ENCODE measurements around the gene SAMD11. TPM values are rescaled to one million over a fixed set of nuclear protein-coding genes. Genes with fewer than 3 reads are reported as not detected.

SAMD11 gene
- total and polyA plus RNA-seq, 2 of the 13 experiments (the other 11 are each of a cell fraction or from before 2014, with no cell fraction given) = 0.11 TPM; not detected in 1

GRCh38 chr1:912740-913301 lies 10.9 kb upstream of the SAMD11 start (continued):
- TF ChIP-seq, protein P1, sequence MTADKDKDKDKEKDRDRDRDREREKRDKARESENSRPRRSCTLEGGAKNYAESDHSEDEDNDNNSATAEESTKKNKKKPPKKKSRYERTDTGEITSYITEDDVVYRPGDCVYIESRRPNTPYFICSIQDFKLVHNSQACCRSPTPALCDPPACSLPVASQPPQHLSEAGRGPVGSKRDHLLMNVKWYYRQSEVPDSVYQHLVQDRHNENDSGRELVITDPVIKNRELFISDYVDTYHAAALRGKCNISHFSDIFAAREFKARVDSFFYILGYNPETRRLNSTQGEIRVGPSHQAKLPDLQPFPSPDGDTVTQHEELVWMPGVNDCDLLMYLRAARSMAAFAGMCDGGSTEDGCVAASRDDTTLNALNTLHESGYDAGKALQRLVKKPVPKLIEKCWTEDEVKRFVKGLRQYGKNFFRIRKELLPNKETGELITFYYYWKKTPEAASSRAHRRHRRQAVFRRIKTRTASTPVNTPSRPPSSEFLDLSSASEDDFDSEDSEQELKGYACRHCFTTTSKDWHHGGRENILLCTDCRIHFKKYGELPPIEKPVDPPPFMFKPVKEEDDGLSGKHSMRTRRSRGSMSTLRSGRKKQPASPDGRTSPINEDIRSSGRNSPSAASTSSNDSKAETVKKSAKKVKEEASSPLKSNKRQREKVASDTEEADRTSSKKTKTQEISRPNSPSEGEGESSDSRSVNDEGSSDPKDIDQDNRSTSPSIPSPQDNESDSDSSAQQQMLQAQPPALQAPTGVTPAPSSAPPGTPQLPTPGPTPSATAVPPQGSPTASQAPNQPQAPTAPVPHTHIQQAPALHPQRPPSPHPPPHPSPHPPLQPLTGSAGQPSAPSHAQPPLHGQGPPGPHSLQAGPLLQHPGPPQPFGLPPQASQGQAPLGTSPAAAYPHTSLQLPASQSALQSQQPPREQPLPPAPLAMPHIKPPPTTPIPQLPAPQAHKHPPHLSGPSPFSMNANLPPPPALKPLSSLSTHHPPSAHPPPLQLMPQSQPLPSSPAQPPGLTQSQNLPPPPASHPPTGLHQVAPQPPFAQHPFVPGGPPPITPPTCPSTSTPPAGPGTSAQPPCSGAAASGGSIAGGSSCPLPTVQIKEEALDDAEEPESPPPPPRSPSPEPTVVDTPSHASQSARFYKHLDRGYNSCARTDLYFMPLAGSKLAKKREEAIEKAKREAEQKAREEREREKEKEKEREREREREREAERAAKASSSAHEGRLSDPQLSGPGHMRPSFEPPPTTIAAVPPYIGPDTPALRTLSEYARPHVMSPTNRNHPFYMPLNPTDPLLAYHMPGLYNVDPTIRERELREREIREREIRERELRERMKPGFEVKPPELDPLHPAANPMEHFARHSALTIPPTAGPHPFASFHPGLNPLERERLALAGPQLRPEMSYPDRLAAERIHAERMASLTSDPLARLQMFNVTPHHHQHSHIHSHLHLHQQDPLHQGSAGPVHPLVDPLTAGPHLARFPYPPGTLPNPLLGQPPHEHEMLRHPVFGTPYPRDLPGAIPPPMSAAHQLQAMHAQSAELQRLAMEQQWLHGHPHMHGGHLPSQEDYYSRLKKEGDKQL (CRISPR knock-in tag; IDR thresholded peaks at IDR 0.05; ENCODE audit: low read depth) = no peak
- TF ChIP-seq, protein P2, sequence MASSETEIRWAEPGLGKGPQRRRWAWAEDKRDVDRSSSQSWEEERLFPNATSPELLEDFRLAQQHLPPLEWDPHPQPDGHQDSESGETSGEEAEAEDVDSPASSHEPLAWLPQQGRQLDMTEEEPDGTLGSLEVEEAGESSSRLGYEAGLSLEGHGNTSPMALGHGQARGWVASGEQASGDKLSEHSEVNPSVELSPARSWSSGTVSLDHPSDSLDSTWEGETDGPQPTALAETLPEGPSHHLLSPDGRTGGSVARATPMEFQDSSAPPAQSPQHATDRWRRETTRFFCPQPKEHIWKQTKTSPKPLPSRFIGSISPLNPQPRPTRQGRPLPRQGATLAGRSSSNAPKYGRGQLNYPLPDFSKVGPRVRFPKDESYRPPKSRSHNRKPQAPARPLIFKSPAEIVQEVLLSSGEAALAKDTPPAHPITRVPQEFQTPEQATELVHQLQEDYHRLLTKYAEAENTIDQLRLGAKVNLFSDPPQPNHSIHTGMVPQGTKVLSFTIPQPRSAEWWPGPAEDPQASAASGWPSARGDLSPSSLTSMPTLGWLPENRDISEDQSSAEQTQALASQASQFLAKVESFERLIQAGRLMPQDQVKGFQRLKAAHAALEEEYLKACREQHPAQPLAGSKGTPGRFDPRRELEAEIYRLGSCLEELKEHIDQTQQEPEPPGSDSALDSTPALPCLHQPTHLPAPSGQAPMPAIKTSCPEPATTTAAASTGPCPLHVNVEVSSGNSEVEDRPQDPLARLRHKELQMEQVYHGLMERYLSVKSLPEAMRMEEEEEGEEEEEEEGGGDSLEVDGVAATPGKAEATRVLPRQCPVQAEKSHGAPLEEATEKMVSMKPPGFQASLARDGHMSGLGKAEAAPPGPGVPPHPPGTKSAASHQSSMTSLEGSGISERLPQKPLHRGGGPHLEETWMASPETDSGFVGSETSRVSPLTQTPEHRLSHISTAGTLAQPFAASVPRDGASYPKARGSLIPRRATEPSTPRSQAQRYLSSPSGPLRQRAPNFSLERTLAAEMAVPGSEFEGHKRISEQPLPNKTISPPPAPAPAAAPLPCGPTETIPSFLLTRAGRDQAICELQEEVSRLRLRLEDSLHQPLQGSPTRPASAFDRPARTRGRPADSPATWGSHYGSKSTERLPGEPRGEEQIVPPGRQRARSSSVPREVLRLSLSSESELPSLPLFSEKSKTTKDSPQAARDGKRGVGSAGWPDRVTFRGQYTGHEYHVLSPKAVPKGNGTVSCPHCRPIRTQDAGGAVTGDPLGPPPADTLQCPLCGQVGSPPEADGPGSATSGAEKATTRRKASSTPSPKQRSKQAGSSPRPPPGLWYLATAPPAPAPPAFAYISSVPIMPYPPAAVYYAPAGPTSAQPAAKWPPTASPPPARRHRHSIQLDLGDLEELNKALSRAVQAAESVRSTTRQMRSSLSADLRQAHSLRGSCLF (CRISPR knock-in tag; IDR thresholded peaks at IDR 0.05; ENCODE audit: borderline replicate concordance) = no peak
- peak; percentile 43 for TF ChIP-seq HNRNPLL (IDR thresholded peaks at IDR 0.05; ENCODE audit: low read depth, low read length, poor library complexity, severe bottlenecking)

All from HepG2 (cell line).